D721Med (cell line): Measurements from ENCODE around the gene C1QTNF4.
"Not testable (repeated sequence)": the region's sequence is repeated elsewhere in the genome, so short reads cannot be mapped to it uniquely, and the experiment has no call there.

Source experiments
- DNase-seq: peaks from one replicate; pipeline ENCODE4 v3.0.0; 2011; ENCODE audit warnings: low spot score; ENCODE audit not compliant: insufficient read length
- FAIRE-seq: peaks from 2 replicates; lab custom pipeline; 2011; peaks lifted over from hg19 to GRCh38; lab: Jason Lieb, UNC
- TF ChIP-seq, protein P1 (sequence below): IDR thresholded peaks from 2 replicates; pipeline ENCODE4 v1.5.1; 2012; ENCODE audit warnings: mild to moderate bottlenecking, control low read depth; ENCODE audit not compliant: insufficient read depth; ENCODE audit errors: missing control alignments

C1QTNF4 gene

DNA sequence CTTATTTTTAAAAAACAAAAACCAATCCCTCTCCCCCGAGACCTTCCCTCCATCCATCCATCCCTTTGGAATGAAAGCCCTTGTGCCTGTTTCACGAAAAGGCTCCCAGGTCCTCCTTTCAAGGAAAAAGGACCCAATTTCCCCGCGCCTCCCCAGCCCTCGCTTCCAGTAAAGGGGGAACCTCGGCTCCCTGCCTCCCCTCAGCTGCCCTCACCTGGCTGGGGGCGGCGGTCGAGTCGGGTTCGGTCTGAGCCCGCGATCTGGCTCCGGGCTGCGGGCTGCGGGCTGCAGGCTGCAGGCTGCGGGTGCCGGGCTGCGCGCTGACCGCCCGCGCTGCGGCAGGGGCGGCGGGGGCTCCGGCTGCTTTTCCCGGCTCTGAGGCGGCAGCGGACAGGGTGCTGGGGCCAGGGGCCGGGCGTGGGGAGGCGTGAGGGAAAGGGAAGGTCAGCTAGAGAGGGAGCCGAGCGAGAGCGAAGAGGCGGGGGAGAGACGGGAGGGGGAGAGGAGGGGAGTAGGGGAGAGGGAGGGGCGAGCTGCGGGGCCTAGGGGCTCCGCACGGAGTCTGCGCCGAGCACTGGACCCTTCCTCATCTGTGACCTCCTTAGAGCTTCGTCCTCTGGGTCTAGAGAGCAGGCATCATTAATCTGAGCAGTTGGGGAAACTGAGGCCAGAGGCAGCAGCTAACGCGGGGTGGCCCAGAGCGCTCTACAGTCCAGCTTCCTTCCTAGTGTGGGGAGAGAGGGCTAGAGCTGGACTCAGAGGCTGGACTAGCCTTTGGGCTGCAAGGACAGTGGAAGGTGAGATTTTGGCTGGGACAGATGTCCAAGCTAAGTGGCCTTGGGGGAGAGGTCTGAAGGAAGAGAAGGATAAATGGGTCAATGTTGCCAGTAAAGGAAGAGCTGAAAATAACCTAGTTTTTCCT, at the start of gene C1QTNF4:
Gene C1QTNF4, minus strand, starts transcription at position 478 of the 922 bp plus-strand sequence. CDS start 3,601 bp downstream, outside the sequence.
- FAIRE-seq (no peak), DNase-seq (no peak)
- TF ChIP-seq, protein P1, sequence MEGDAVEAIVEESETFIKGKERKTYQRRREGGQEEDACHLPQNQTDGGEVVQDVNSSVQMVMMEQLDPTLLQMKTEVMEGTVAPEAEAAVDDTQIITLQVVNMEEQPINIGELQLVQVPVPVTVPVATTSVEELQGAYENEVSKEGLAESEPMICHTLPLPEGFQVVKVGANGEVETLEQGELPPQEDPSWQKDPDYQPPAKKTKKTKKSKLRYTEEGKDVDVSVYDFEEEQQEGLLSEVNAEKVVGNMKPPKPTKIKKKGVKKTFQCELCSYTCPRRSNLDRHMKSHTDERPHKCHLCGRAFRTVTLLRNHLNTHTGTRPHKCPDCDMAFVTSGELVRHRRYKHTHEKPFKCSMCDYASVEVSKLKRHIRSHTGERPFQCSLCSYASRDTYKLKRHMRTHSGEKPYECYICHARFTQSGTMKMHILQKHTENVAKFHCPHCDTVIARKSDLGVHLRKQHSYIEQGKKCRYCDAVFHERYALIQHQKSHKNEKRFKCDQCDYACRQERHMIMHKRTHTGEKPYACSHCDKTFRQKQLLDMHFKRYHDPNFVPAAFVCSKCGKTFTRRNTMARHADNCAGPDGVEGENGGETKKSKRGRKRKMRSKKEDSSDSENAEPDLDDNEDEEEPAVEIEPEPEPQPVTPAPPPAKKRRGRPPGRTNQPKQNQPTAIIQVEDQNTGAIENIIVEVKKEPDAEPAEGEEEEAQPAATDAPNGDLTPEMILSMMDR = no peak

- peak; percentile 75 for DNase-seq
- no peak for FAIRE-seq
- TF ChIP-seq, protein P1 = peak; percentile 15
Measured at GRCh38 chr11:47642099-47642855, 48.1 kb upstream of the C1QTNF4 start, which contains the start of gene MTCH2. MTCH2 (minus strand) TSS chr11:47642559; CDS start chr11:47642465, 94 bp downstream.

DNA sequence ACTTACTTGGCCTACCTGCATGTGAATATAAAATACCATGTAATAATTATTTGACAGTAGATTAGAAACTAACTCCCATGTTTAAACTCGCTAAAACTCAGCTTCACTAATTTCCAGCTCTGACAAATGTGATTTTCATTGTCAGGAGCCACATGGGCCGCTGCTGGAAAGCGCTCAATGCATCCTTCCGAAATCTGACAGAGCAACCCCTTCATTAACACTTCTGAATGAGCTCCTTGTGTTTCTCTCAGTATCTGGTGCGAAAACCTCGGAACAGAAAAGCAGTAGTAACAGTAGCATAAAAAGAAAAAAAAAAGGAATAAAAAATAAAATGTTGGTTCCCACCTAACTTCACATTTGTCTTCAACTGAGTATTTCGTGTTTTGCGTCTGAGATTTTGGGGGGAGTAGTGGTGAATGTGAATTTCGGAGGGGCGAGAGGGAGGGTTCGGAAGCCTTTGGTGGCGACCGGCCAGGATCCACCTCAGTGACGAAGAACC, 47.4 kb upstream of the C1QTNF4 start:
- FAIRE-seq (no peak), DNase-seq (no peak)
- TF ChIP-seq, protein P1 = no peak

DNA sequence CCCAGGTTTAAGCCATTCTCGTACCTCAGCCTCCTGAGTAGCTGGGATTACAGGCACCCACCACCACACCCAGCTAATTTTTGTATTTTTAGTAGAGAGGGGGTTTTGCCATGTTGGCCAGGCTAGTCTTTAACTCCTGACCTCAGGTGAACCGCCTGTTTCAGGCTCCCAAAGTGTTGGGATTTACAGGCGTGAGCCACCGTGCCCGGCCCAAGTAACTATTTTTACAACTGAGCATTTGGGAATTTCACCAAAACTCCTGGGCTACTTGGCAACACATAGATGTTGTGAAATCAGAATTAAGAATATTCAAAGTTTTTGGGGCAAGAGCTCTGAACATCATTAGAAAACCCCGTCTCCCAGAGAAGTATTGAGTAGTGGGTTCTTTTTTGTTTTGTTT, 46.3 kb upstream of the C1QTNF4 start:
- FAIRE-seq, DNase-seq: not testable (repeated sequence)

- DNase-seq, FAIRE-seq: not testable (repeated sequence)
Measured at GRCh38 chr11:47636331-47636730, 42.1 kb upstream of the C1QTNF4 start.

DNA sequence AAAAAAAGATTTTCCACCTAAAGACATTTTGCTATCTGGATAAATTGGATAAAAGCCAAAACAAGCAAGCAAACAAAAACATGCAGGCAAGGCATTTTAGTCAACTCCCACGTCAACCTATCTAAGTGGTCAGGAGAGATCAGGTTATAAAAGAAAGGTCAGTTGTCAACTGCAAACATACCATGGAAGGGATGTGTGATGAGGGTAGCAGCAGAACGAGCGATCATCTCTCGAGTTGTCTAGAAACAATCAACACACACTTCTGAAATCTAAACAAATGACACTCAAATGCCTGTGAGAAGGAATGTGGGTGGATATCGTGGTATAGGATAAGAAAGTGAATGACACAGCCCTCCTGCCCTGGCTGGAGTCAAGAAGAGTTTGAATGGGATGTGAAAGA, 37.3 kb upstream of the C1QTNF4 start:
- DNase-seq = no peak
- TF ChIP-seq, protein P1 = no peak
- no peak for FAIRE-seq

DNA sequence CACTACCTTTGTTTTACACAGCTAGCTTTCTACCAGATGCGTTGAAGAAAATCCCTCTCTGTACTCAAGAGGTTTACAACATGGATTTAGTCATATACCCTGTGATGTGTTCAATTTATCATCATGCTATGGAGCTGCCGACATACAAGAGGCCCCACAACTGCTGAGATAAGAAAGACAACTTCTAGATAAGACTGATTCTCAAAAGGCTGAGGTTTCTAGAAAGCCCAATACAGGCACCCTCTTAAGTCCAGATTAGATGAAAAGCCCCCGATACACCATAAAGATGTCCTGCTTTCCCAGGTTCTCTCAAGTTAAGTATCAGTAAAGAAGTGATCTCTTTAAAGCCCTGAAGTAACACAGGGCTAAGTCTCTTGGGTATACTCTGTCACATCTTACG, 33.8 kb upstream of the C1QTNF4 start:
- DNase-seq (no peak), FAIRE-seq (no peak)
- TF ChIP-seq, protein P1 = no peak

- DNase-seq (no peak), FAIRE-seq (no peak)
- TF ChIP-seq, protein P1 = no peak
Measured at GRCh38 chr11:47626234-47626633, 32.0 kb upstream of the C1QTNF4 start.
